ENCODE data around the gene SLC24A3. TPM values are rescaled to one million over a fixed set of nuclear protein-coding genes. Genes with fewer than 3 reads are reported as not detected.
A peak's percentile ranks its signal among the peaks of the same experiment; 100 is the strongest.
"Not testable (repeated sequence)": the region's sequence is repeated elsewhere in the genome, so short reads cannot be mapped to it uniquely, and the experiment has no call there.

Gene SLC24A3
- total RNA-seq, 1 experiment from 2014 or later = not detected

GRCh38 chr20:19739351-19739750, 526.9 kb downstream of the SLC24A3 start:
- DNase-seq (ENCODE audit: low spot score) = no peak

- DNase-seq (ENCODE audit: low spot score) = no peak
Observed at GRCh38 chr20:19740512-19740911, 528.1 kb downstream of the SLC24A3 start.

GRCh38 chr20:19741924-19742323, 529.5 kb downstream of the SLC24A3 start:
- DNase-seq (ENCODE audit: low spot score) = no peak

GRCh38 chr20:19742974-19743639, 530.7 kb downstream of the SLC24A3 start:
- no peak for DNase-seq (ENCODE audit: low spot score)

GRCh38 chr20:19743640-19743995, 531.2 kb downstream of the SLC24A3 start:
- no peak for DNase-seq (ENCODE audit: low spot score)

GRCh38 chr20:19745106-19745505, 532.7 kb downstream of the SLC24A3 start:
- DNase-seq (ENCODE audit: low spot score) = no peak

GRCh38 chr20:19745584-19745983, 533.1 kb downstream of the SLC24A3 start:
- no peak for DNase-seq (ENCODE audit: low spot score)

GRCh38 chr20:19746396-19746795, 534.0 kb downstream of the SLC24A3 start:
- DNase-seq (ENCODE audit: low spot score) = no peak

GRCh38 chr20:19747903-19748302, 535.5 kb downstream of the SLC24A3 start:
- DNase-seq (ENCODE audit: low spot score) = no peak

GRCh38 chr20:19748681-19749080, 536.2 kb downstream of the SLC24A3 start:
- DNase-seq (ENCODE audit: low spot score) = no peak

- DNase-seq (ENCODE audit: low spot score) = no peak
Observed at GRCh38 chr20:19749618-19750071, 537.2 kb downstream of the SLC24A3 start.

GRCh38 chr20:19750101-19750606, 537.7 kb downstream of the SLC24A3 start:
- DNase-seq (ENCODE audit: low spot score) = no peak

- DNase-seq (ENCODE audit: low spot score) = no peak
Observed at GRCh38 chr20:19750907-19751636, 538.6 kb downstream of the SLC24A3 start.

- not testable (repeated sequence) for DNase-seq (ENCODE audit: low spot score)
Observed at GRCh38 chr20:19754201-19754600, 541.8 kb downstream of the SLC24A3 start.

- no peak for DNase-seq (ENCODE audit: low spot score)
Observed at GRCh38 chr20:19756761-19757486, 544.5 kb downstream of the SLC24A3 start.

- DNase-seq (ENCODE audit: low spot score) = peak; percentile 88
Observed at GRCh38 chr20:19757487-19758132, 545.2 kb downstream of the SLC24A3 start.

- DNase-seq (ENCODE audit: low spot score) = no peak
Observed at GRCh38 chr20:19758133-19758500, 545.7 kb downstream of the SLC24A3 start, which contains the start of gene RIN2. Gene RIN2, plus strand, starts transcription at chr20:19758258. Its CDS starts 131,344 bp downstream, at chr20:19889602.

GRCh38 chr20:19758501-19759331, 546.3 kb downstream of the SLC24A3 start:
- no peak for DNase-seq (ENCODE audit: low spot score)

- DNase-seq (ENCODE audit: low spot score) = no peak
Observed at GRCh38 chr20:19760371-19760721, 547.9 kb downstream of the SLC24A3 start.

GRCh38 chr20:19761326-19761725, 548.9 kb downstream of the SLC24A3 start:
- no peak for DNase-seq (ENCODE audit: low spot score)

GRCh38 chr20:19761841-19762240, 549.4 kb downstream of the SLC24A3 start:
- DNase-seq (ENCODE audit: low spot score) = no peak

All from A172 (cell line).